Measurements from ENCODE around the gene MAJIN. TPM values are rescaled to one million over a fixed set of nuclear protein-coding genes. Genes with fewer than 3 reads are reported as not detected.

MAJIN gene
- total and polyA plus RNA-seq, 9 of the 15 experiments (the other 6 are each of a cell fraction or from before 2014, with no cell fraction given), result 0.17 to 0.83 (median 0.24) TPM; not detected in 2

DNA sequence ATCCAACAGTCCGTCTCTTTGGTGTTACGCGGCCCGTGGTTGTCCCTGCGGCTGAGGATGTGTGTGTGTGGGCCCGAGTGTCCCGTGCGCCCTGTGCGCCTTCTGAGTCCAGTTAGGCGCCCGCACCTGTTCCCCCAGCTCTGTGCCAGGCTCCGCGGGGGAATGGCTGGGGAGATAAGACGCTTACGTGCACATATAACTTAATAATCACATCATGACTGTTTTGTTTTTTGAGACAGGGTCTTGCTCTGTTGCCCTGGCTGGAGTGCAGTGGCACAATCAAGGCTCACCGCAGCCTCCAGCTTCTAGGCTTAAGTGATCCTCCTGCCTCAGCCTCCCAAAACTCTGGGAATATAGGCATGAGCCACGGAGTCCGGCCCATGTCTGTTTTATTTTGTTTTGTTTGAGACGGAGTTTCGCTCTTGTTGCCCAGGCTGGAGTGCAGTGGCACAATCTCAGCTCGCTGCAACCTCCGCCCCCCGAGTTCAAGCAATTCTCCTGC is 42.9 kb upstream of the MAJIN start:
- Histone ChIP-seq H3K4me1 (replicated peaks in 1 of 2; ENCODE audit: control insufficient read depth in 2 of 2, insufficient read depth in 2 of 2, low read length in 2 of 2) (peaks cover 10 to 39% of the 10 kb centered on the region in 2 experiments; a peak in 4 of 5 replicates), H3K4me3 (peak overlapping the region; percentile 67), H3K36me3 (ENCODE audit: control insufficient read depth, insufficient read depth, low read length) (peaks cover 25% of the 10 kb centered on the region; the same call in 2 of the 3 replicates), H3K27me3 (ENCODE audit: control insufficient read depth in 2 of 2, insufficient read depth in 2 of 2, low read length in 2 of 2) (no peaks in the 10 kb centered on the region), H3K9me1 (ENCODE audit: control insufficient read depth, insufficient read depth, low read length) (peaks cover 4% of the 10 kb centered on the region), H3K4me2 (ENCODE audit: insufficient read depth, low read length) (peak overlapping the region; percentile 98), H3K27ac (ENCODE audit: extremely low read depth, low read depth, low read length) (peak overlapping the region; percentile 93), H4K20me1 (replicated peaks; ENCODE audit: control insufficient read depth, insufficient read depth, low read length) (no peaks in the 10 kb centered on the region), H2AFZ (ENCODE audit: low read depth, low read length) (peak overlapping the region; percentile 99), H3K9me3 (replicated peaks; ENCODE audit: control insufficient read depth, insufficient read depth, low read depth, low read length) (no peaks in the 10 kb centered on the region; the same call in 1 of the 2 replicates), H3K79me2 (ENCODE audit: control insufficient read depth, insufficient read depth, low read length) (peaks cover 25% of the 10 kb centered on the region), H3K9ac (ENCODE audit: insufficient read depth in 1 of 2, low read depth in 2 of 2, low read length in 2 of 2) (peak overlapping the region; percentile 91 to 97)
- BruUV-seq (replicated peaks), result no TSS peak
- DNase-seq (ENCODE audit: extremely low read depth in 1 of 4, low spot score in 3 of 4), result no peak
- peak; percentile 22; the same call in 2 of the 3 replicates for ATAC-seq
- intact Hi-C loops (cut with micrococcal nuclease), result loop anchor here (1.0 to 5.0 kb wide), 4 partner anchors 26 to 167 kb away; partner anchors contain the start of gene SAC3D1
- WGBS (ENCODE audit: insufficient coverage, low coverage, missing lambda C conversion rate), result 29% methylated on average over 23 of the region's 23 CpGs
- FAIRE-seq, result no peak
- in situ Hi-C loops (cut with MboI), result no loop called here
- POLR2A ChIA-PET, result interaction anchor here (0.6 to 2.3 kb wide), 14 partner anchors 11 to 455 kb away, joined by 3 to 19 read pairs (median 4); partner anchors contain the start of genes BATF2, SAC3D1, TM7SF2 and ZNHIT2
- CTCF ChIA-PET (ENCODE audit: low intra/inter-chr PET ratio), result interaction anchor here (0.6 to 2.3 kb wide), 6 partner anchors 26 to 543 kb away, joined by 4 to 18 read pairs (median 5); partner anchors contain the start of genes TM7SF2 and ZNHIT2
- TF ChIP-seq BCOR (IDR thresholded peaks at IDR 0.05) (peak; percentile 88), PTBP1 (IDR thresholded peaks at IDR 0.05; ENCODE audit: low read depth, low read length) (0 out of 2 replicates have a peak, but pooled peaks have one; percentile 49), BHLHE40 (IDR thresholded peaks at IDR 0.05; ENCODE audit: low read length) (peak; percentile 14; the same call in 1 of the 2 replicates), ZNF518B (CRISPR knock-in tag; IDR thresholded peaks at IDR 0.05) (no peak), IRF9 (tag; IDR thresholded peaks at IDR 0.05) (no peak), RCOR1 (IDR thresholded peaks at IDR 0.05; ENCODE audit: borderline replicate concordance in 1 of 2, low read depth in 2 of 2, low read length in 2 of 2) (0 out of 4 replicates have a peak, but pooled peaks of 1 of the 2 experiments have one; percentile 27), AFF4 (CRISPR knock-in tag; IDR thresholded peaks at IDR 0.05) (0 out of 2 replicates have a peak, but pooled peaks have one; percentile 10), SAFB2 (IDR thresholded peaks at IDR 0.05; ENCODE audit: borderline replicate concordance, low read depth, low read length, severe bottlenecking) (no peak)

Data from K562 (cell line).